SK-N-MC (cell line): ENCODE results near the gene WTAP.

Source experiments
- DNase-seq: peaks from one replicate; pipeline ENCODE4 v3.0.0-alpha.2; 2011; ENCODE audit warnings: low read depth, low spot score
- H3K27ac ChIP-seq: fragments of 200-600 bp; sonication (generic); 2 replicates; pipeline ENCODE4 v1.5.1; 2016; ENCODE audit warnings: mixed run types
- H3K36me3 ChIP-seq: fragments of 200-600 bp; sonication (generic); 2 replicates; pipeline ENCODE4 v1.6.1; 2017; ENCODE audit warnings: antibody characterized with exemption, low read length, mixed read lengths; ENCODE audit not compliant: insufficient read depth
- H3K4me3 ChIP-seq: fragments of 200-600 bp; sonication (generic); 2 replicates; pipeline ENCODE4 v1.5.1; 2016
- H3K9ac ChIP-seq: fragments of 200-600 bp; sonication (generic); 2 replicates; pipeline ENCODE4 v1.8.0; 2017; ENCODE audit warnings: mixed run types, mixed read lengths; ENCODE audit not compliant: insufficient read length
- H3K9me3 ChIP-seq: fragments of 200-600 bp; sonication (generic); 2 replicates; pipeline ENCODE4 v1.6.1; 2017; ENCODE audit warnings: low read depth, mild to moderate bottlenecking, antibody characterized with exemption, low read length, moderate library complexity, mixed read lengths
- EZH2 ChIP-seq: fragments of 200-600 bp; sonication (generic); IDR thresholded peaks from one replicate; pipeline ENCODE4 v1.6.1; 2017; ENCODE audit warnings: antibody characterized with exemption
- FOXP2 ChIP-seq: optimal IDR thresholded peaks from 2 replicates; pipeline ENCODE3; 2011; ENCODE audit warnings: mild to moderate bottlenecking, moderate library complexity; ENCODE audit not compliant: insufficient read depth; ENCODE audit errors: extremely low read length, control extremely low read depth
- POLR2AphosphoS5 ChIP-seq: IDR thresholded peaks from 2 replicates; pipeline ENCODE4 v1.6.1; 2012; ENCODE audit warnings: mild to moderate bottlenecking, low read depth, low read length, borderline replicate concordance

WTAP gene

DNA sequence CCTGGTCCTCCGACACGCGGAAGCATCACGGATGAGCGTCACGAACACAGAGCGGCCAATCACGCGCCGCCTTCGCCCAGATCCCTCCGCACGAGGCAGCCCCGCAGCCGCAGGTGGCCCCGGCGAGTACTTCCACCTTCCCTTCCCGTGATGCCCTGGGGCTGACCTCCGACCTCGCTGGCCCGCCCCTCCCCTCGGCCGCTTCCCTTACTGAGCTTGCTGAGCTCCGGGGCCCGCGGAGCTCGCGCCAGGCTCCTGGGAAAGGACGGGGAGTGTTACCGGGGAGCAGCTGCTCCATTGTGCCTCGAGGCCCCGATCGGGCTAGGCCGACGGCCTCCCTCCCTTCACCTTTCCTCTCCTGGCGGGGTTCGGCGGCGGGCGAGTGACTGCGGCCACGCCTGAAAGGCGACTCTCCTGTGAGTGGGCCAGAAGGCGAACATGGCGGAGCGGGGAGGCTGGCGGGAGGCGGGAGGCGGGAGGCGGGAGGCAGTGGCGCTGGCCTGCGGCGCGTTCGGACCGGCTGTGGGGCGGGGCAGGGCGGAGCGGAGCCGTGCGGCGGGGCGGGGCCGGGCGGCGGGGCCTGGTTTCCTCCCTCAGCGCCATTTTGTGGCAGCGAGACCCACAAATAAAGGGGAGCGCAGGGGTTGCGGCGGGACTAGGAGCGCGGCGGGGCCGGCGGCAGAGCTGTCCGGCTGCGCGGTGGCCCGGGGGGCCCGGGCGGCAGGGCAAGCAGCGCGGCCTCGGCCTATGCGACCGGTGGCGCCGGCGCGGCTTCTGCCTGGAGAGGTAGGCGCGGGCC lies at the start of gene WTAP:
WTAP (plus strand) TSS at position 589 of the 799 bp plus-strand sequence. CDS start 8,760 bp downstream, outside the sequence.
- DNase-seq = peak; percentile 72
- peaks cover 40% of the 10 kb centered on the region for H3K36me3 ChIP-seq
- no peaks in the 10 kb centered on the region for H3K9me3 ChIP-seq
- TF ChIP-seq FOXP2 (peak; percentile 26), EZH2 (no peak), POLR2AphosphoS5 (peak; percentile 89; the same call in 1 of the 2 replicates)
- peak within 1 kb of the TSS; percentile 93 for H3K4me3 ChIP-seq
- peak within 1 kb of the TSS; percentile 97 for H3K9ac ChIP-seq
- peak within 1 kb of the TSS; percentile 96 for H3K27ac ChIP-seq

DNA sequence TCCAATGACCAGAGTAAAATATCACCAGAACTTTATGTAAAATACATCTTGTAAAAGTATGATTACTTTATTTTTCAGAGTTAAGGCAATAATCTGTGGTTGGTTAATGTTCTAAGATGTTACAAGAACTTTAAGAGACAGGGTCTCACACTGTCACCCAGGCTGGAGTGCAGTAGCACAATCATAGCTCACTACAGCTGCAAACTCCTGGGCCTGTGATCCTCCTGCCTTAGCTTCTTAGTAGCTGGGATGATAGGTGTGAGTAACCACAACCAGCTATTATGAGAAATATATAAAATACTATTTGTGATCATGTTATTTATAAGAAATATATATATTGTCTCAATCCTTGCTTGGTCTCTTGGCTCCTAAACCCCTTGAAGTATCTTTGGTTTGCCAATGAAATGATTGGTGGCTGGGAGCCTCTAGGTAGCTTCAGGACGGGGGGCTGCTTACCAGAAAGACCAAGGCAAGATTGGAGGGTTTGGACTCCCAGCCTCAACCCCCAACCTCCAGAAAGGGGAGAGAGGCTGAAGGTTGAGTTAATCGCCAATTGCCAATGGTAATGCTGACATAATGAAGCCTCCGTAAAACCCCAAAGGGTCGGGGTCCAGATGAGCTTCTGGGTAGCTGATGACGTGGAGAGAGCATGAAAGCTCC lies 49.7 kb upstream of the WTAP start:
- Histone ChIP-seq H3K9me3 (no peaks in the 10 kb centered on the region), H3K27ac (no peak overlapping the region), H3K9ac (no peak overlapping the region), H3K36me3 (peaks cover 19% of the 10 kb centered on the region; the same call in 1 of the 2 replicates), H3K4me3 (no peak overlapping the region)
- TF ChIP-seq POLR2AphosphoS5 = no peak
- no peak for TF ChIP-seq EZH2
- no peak for TF ChIP-seq FOXP2
- DNase-seq = no peak

DNA sequence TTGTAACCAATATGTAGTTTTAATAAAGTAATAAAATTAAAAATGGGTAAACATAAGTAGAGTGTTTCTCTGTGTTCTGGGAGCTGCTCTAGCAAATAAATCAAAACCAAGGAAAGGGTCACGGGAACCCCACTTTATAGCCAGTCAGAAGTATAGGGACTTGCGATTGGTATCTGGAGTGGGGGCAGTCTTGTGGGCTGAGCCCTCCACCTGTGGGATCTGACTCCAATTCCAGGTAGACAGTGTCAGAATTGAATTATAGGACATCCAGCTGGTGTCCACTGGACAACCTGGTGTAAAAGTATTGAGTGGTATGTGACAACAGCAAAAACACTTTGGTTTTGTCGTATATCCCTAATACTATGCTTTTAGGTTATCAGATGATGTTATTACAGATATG lies 48.7 kb upstream of the WTAP start:
- Histone ChIP-seq H3K4me3 (no peak overlapping the region), H3K9me3 (no peaks in the 10 kb centered on the region), H3K27ac (no peak overlapping the region), H3K36me3 (peaks cover 21% of the 10 kb centered on the region), H3K9ac (no peak overlapping the region)
- TF ChIP-seq EZH2 (no peak), POLR2AphosphoS5 (no peak), FOXP2 (no peak)
- no peak for DNase-seq

DNA sequence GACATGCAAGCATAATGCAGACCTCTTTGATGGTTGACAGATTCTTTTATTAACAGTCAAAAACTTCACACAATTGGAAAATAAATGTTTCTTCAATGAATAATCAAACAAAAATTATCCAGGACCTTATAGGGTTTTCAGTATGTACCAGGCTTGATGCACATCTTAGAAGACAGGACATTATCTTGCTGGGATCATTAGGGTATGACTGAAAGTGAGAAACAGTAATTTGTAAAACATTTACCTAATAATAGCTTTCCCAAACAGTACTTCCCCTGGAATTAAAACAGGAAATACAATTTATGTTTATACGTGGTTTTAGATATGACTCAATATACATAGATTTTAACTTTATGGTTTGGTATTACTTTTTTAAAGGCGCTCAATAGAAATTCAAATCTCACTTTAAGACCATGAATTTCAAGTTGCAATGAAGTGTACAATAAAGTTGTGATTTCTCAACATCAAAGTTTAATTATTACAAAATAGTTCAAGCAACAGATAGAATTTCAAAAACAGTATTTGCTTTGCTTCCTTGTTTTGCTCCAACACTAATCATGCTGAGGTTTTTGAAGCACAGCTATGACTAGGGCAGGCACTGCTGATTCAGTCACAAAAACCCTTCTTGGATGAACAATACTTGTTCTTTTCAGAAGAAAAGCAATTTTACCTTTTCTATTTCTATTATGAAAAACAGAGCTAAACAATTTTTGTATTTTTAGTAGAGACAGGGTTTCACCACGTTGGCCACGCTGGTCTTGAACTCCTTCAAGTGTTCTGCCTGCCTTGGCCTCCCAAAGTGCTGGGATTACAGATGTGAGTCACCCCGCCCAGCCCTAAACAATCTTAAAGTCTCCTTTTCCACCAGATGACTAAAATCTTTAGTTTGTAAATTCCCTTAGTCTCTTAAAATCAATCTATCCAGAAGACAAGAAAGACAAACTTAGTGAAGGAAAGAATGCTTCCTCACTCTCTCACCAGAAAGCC lies 47.9 kb upstream of the WTAP start:
- no peak overlapping the region for H3K9ac ChIP-seq
- no peak overlapping the region for H3K27ac ChIP-seq
- no peak for DNase-seq
- no peaks in the 10 kb centered on the region for H3K9me3 ChIP-seq
- H3K4me3 ChIP-seq = no peak overlapping the region
- H3K36me3 ChIP-seq = peaks cover 29% of the 10 kb centered on the region
- TF ChIP-seq EZH2 (no peak), FOXP2 (no peak), POLR2AphosphoS5 (no peak)

DNA sequence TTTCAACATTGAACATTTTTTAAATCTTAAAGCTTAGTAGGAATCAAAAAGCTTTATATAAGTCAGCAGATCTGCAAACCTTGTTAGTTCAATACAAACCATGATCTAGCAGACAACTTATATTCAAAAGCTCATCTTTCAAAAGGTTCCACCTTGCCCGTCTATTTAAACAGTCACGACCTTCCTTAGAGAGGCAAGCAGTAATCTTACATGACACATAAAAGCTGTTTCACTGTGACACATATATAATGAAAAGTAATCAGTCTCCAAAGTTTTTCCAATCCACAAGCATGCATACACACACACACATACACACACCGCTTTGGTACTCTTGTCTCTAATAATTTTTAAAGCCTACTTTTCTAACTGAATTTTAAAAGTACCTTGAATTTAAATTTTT lies 47.2 kb upstream of the WTAP start:
- no peaks in the 10 kb centered on the region for H3K9me3 ChIP-seq
- H3K36me3 ChIP-seq = peaks cover 34% of the 10 kb centered on the region
- no peak overlapping the region for H3K9ac ChIP-seq
- DNase-seq = no peak
- no peak overlapping the region for H3K4me3 ChIP-seq
- TF ChIP-seq EZH2 (no peak), FOXP2 (no peak), POLR2AphosphoS5 (no peak)
- no peak overlapping the region for H3K27ac ChIP-seq

DNA sequence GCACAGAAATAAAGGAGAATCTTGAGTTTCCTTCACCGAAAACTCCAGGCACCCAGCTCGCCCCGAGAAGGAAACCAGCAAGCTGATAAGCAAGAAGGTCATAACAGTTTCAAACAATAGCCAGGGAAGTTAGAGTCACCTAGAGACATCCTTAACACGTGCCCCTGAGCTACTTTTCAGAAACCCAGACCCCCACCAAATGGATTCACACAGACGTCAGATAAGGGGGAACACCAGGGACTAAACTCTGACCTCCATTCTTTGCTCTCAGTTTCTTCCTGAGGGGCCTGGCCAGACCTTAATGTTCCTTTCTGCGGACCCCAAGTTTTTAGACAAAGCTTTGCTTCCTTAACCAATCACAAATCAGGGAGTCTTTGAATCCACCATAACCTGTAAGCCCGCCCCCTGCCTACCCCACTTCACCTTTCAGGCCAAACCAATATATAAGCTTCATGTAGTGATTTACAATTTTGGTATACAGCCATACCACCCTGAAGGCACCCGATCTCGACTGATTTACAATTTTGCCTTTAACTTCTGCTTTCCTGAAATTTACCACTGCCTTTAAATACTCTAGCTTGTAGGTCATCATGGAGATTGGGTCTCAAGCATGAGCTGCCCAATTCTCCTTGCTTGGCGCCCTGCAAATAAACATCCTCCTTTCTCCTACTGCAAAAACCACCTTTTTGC lies 46.0 kb upstream of the WTAP start:
- H3K4me3 ChIP-seq = no peak overlapping the region
- no peak overlapping the region for H3K27ac ChIP-seq
- no peak for DNase-seq
- H3K36me3 ChIP-seq = peaks cover 37% of the 10 kb centered on the region
- H3K9me3 ChIP-seq = no peaks in the 10 kb centered on the region
- no peak for TF ChIP-seq EZH2
- no peak for TF ChIP-seq POLR2AphosphoS5
- no peak for TF ChIP-seq FOXP2
- H3K9ac ChIP-seq = no peak overlapping the region

DNA sequence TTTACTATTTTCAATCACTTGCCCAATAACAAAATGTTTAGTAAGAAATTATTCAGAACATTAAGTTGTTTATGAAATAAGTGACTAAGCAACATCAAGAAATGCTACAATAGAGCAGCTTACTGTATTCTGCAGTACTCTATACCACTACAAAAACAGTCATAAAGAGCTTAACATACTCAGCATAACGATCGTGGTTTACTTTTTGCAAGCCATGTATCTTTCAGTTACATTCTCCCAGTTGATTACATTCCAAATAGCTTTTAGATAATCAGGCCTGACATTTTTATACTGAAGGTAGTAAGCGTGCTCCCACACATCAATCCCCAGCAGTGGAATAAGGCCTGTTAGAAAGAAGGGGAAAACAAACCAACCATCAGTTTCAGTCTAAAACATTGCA lies 45.0 kb upstream of the WTAP start:
- Histone ChIP-seq H3K9ac (no peak overlapping the region), H3K4me3 (no peak overlapping the region), H3K36me3 (peaks cover 45% of the 10 kb centered on the region), H3K27ac (peak overlapping the region; percentile 6; the same call in 1 of the 2 replicates), H3K9me3 (no peaks in the 10 kb centered on the region)
- no peak for DNase-seq
- no peak for TF ChIP-seq POLR2AphosphoS5
